Renal pelvis (tissue), 4 donors: ENCODE data around the gene ERRFI1. TPM values are rescaled to one million over a fixed set of nuclear protein-coding genes. Genes with fewer than 3 reads are reported as not detected.
"Not testable (repeated sequence)": the region's sequence is repeated elsewhere in the genome, so short reads cannot be mapped to it uniquely, and the experiment has no call there.

Source experiments
- DNase-seq: peaks from one replicate; pipeline ENCODE4 v3.0.0-alpha.2; 2013
- polyA plus RNA-seq, 3 donors: library from polyadenylated mRNA; unstranded; fragments of 120-200 nt; gene quantifications; one replicate each; pipeline ENCODE4 v1.2.1, GENCODE V29; 2013; ENCODE audit not compliant: insufficient read length in 3 of 3

ERRFI1 gene
- polyA plus RNA-seq, 3 donors, result 18.1 to 24.6 (median 21.4) TPM

GRCh38 chr1:7973086-7973485 is 53.0 kb downstream of the ERRFI1 start:
- no peak for DNase-seq

- no peak for DNase-seq
These were observed 53.8 kb downstream of the ERRFI1 start for GRCh38 chr1:7972285-7972684.

GRCh38 chr1:7971024-7971423 is 55.1 kb downstream of the ERRFI1 start:
- no peak for DNase-seq

- no peak for DNase-seq
These were observed 55.9 kb downstream of the ERRFI1 start for GRCh38 chr1:7970246-7970645.

DNA sequence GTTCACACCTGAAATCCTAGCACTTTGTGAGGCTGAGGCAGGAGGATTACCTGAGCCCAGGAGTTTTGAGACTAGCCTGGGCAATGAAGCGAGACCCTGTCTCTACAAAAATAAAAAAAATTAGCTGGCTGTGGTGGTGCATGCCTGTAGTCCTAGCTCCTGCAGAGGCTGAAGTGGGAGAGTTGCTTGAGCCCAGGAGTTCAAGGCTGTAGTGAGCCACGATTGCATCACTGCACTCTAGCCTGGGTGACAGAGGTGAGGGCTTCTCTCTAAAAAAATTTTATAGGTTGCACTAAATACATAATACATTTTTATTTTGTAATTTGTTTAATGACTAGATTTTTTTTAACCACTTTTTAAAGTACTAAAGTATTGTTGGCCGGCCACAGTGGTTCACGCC is 58.5 kb downstream of the ERRFI1 start:
- DNase-seq, result no peak

GRCh38 chr1:7967196-7967595 is 58.9 kb downstream of the ERRFI1 start:
- no peak for DNase-seq

GRCh38 chr1:7964476-7964875 is 61.6 kb downstream of the ERRFI1 start:
- DNase-seq, result no peak

DNA sequence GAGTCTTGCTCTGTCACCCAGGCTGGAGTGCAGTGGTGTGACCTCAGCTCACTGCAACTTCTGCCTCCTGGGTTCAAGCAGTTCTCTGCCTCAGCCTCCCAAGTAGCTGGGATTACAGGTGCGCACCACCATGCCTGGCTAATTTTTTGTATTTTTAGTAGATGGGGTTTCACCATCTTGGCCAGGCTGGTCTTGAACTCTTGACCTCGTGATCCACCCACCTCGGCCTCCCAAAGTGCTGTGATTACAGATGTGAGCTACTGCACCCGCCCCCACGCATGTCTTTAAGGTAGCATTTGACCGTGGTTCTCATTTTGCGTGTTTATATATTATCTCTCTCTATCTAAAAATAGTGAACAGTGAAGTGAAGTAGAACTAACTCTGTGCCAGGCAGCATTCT is 62.3 kb downstream of the ERRFI1 start:
- DNase-seq, result not testable (repeated sequence)

- DNase-seq, result not testable (repeated sequence)
These were observed 62.8 kb downstream of the ERRFI1 start for GRCh38 chr1:7963378-7963730.

GRCh38 chr1:7962636-7963377 is 63.3 kb downstream of the ERRFI1 start:
- no peak for DNase-seq

DNA sequence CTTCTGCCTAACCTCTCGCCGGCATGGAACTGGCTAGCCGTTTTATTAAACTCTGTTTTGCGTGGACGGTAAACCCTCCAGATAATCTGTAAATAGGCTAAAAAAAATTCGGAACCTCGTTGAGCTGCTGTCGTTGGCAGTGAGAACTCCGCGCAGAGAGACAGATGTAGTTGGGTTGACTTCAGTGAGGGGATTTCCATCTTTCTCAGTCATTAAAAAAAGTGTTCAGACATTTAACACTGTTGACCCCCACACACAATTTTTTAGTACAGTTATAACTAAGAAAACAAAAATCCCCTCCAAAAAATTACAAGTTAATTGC is 64.1 kb downstream of the ERRFI1 start:
- no peak for DNase-seq

Other genes starting within 250 kb of the ERRFI1 start
- gene PER3, start 242.0 kb downstream of the ERRFI1 start, polyA plus RNA-seq, result 10 to 100 TPM; 10.8 to 14.1 (median 11.8) TPM
- under 1 TPM in 1 of 3 donors, not detected in 2; 0.13 TPM for gene UTS2, start 173.2 kb downstream of the ERRFI1 start, polyA plus RNA-seq
- gene TNFRSF9, start 85.5 kb downstream of the ERRFI1 start, polyA plus RNA-seq, result under 1 TPM; 0.07 to 0.12 (median 0.12) TPM
- gene PARK7, start 64.6 kb downstream of the ERRFI1 start, polyA plus RNA-seq, result 100 to 1,000 TPM; 299 to 348 (median 328) TPM